Esophagus squamous epithelium (tissue), 4 donors: Measurements from ENCODE around the gene TPRG1.

Experiments used
- CTCF ChIP-seq, 6 experiments: fragments of 450-650 bp in 4 of 6; fragments of 200-600 bp in 2 of 6; sonication (generic) in 2 of 6; IDR thresholded peaks; one replicate each; pipeline ENCODE4 v1.5.1; 2016 to 2019; ENCODE audit warnings: antibody characterized with exemption in 6 of 6, mild to moderate bottlenecking in 4 of 6, moderate library complexity in 4 of 6
- POLR2A ChIP-seq, 4 donors: fragments of 450-650 bp; IDR thresholded peaks; one replicate each; pipeline ENCODE4 v1.6.1; 2017; ENCODE audit warnings: antibody characterized with exemption in 4 of 4, mild to moderate bottlenecking in 4 of 4, moderate library complexity in 3 of 4

- no peak for TF ChIP-seq CTCF (IDR thresholded peaks at IDR 0.05)
- no peak for TF ChIP-seq POLR2A (IDR thresholded peaks at IDR 0.05)
Measured at GRCh38 chr3:189339996-189340395, 168.2 kb downstream of the TPRG1 start.
